ENCODE data around the gene CKS1B. TPM values are rescaled to one million over a fixed set of nuclear protein-coding genes. Genes with fewer than 3 reads are reported as not detected.

CKS1B gene
- 618 TPM for polyA plus RNA-seq (2013, experiment 1 of 2)
- polyA plus RNA-seq (2013, experiment 2 of 2) = 617 TPM

DNA sequence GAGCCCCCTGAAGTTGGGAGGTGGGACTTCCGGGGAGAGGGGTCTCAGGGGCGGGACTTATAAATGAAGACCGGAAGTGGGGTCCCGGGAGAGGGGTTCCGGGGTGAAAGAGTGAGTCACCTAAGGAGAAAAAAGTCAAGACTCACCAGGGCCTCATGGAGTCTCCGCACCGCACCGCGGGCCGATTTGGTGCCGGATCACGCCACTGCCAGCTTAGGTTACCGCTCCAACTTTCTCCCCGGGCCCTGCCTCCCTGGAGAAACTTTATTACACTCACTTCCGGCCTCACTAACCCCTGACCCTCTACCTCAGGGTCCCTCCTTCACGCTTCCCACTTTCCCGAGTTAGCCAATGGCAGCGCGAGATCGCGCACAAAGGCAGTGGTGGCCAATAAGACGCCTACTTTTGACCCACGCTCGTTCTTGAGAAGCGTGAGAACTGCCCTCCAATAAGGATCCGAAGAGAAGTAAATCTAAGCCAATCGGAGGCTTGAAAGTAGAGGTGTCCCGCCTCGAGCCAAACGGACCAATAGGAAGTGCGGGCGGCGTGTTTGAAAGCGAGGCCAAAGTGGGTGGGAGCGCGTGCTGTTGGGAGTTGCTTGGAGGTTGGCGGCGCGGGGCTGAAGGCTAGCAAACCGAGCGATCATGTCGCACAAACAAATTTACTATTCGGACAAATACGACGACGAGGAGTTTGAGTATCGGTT, at the start of gene CKS1B:
Gene CKS1B (plus strand): TSS at position 580 of the 706 bp plus-strand sequence. CDS start 65 bp downstream, at position 645.
- no CpG with 5 or more reads among the region's 47 CpGs for WGBS (ENCODE audit: extremely low coverage, insufficient coverage, low lambda C conversion rate)

DNA sequence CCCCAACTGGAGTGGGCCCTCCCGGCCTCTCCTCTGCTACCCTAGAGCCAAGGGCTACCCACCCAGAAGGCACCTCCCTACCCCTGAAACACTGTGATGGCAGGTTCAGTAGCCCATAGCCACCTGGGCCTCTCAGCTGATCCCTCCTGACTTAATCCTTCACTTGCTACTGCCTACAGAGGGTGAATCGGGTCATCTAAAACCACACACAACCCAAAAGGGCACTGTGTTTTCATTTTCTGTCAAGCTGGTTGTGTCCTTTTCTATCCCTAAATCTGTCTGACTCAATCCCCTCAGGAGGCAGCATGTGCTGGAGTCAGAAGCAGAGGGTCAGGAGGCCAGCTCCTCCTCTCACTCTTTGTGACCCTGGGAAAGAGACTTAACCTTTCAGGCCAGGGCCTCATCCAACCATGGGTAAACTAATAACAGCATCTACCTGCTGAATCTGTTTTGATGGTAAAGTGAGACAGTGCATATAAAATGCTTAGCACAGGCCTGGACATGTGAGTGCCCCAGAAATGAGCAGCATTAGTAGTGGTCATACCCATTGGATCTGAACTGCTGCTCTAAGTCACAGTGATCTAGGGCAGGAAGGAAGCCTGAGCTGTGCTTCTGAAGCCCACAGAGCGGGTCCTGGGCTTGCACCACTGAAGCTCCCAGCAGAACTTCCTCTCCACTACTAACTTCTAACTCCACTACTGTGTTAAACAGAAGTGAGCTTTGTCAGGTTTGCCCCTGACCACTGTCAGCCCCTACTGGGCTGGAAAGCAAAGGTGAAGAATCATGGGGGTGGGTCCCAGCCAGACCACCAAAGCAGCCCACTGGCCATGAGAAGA, 48.9 kb upstream of the CKS1B start:
- no peak overlapping the region for H2BK120ac ChIP-seq (ENCODE audit: low read depth, low read length)
- H3K79me1 ChIP-seq (ENCODE audit: low read length) = no peaks in the 10 kb centered on the region
- H2BK15ac ChIP-seq (replicated peaks; ENCODE audit: low read depth) = no peak overlapping the region
- no peak overlapping the region for H4K8ac ChIP-seq (ENCODE audit: low read depth, low read length)
- no peak overlapping the region for H3K27ac ChIP-seq (ENCODE audit: low read depth, low read length)
- H3K18ac ChIP-seq (ENCODE audit: low read length) = no peak overlapping the region
- H2BK5ac ChIP-seq (ENCODE audit: low read length) = no peak overlapping the region
- DNase-seq = no peak
- H3K4me1 ChIP-seq (ENCODE audit: control insufficient read depth, low read depth, low read length) = no peaks in the 10 kb centered on the region
- no peak overlapping the region for H4K5ac ChIP-seq (ENCODE audit: low read length)
- peaks cover 1% of the 10 kb centered on the region for H3K36me3 ChIP-seq (ENCODE audit: control insufficient read depth, insufficient read depth, low read length)
- no CpG with 5 or more reads among the region's 3 CpGs for whole genome bisulfite sequencing (ENCODE audit: extremely low coverage, insufficient coverage, low lambda C conversion rate)
- H3K9ac ChIP-seq (ENCODE audit: low read length) = no peak overlapping the region
- no peak overlapping the region for H3K4me3 ChIP-seq (ENCODE audit: low read length)
- H2AK5ac ChIP-seq (ENCODE audit: low read length) = no peak overlapping the region
- no peaks in the 10 kb centered on the region for H3K27me3 ChIP-seq (ENCODE audit: insufficient read depth, low read length, poor library complexity)
- H3K4ac ChIP-seq (ENCODE audit: low read depth, low read length) = no peak overlapping the region
- no peak overlapping the region for H3K4me2 ChIP-seq (ENCODE audit: low read length)
- H3K56ac ChIP-seq (ENCODE audit: low read length) = no peak overlapping the region
- H3K23ac ChIP-seq (ENCODE audit: low read length) = no peak overlapping the region
- H3K79me2 ChIP-seq (ENCODE audit: control insufficient read depth, insufficient read depth, low read length) = no peaks in the 10 kb centered on the region

More for the DNA sequence above, at the start of gene CKS1B:
- H3K4me2 ChIP-seq (ENCODE audit: low read length) = peak within 1 kb of the TSS; percentile 55
- H3K27me3 ChIP-seq (ENCODE audit: insufficient read depth, low read length, poor library complexity) = no peaks in the 10 kb centered on the region
- peak within 1 kb of the TSS; percentile 89 for H2AK5ac ChIP-seq (ENCODE audit: low read length)
- H3K56ac ChIP-seq (ENCODE audit: low read length) = peak within 1 kb of the TSS; percentile 98
- H3K36me3 ChIP-seq (ENCODE audit: control insufficient read depth, insufficient read depth, low read length) = peaks cover 2% of the 10 kb centered on the region
- peaks cover 6% of the 10 kb centered on the region for H3K79me1 ChIP-seq (ENCODE audit: low read length)
- H3K4ac ChIP-seq (ENCODE audit: low read depth, low read length) = peak within 1 kb of the TSS; percentile 95
- H3K4me3 ChIP-seq (ENCODE audit: low read length) = peak within 1 kb of the TSS; percentile 92
- H3K18ac ChIP-seq (ENCODE audit: low read length) = peak within 1 kb of the TSS; percentile 96
- H3K23ac ChIP-seq (ENCODE audit: low read length) = no peak within 1 kb of the TSS
- H4K8ac ChIP-seq (ENCODE audit: low read depth, low read length) = no peak within 1 kb of the TSS
- peak within 1 kb of the TSS; percentile 96 for H3K27ac ChIP-seq (ENCODE audit: low read depth, low read length)
- H2BK15ac ChIP-seq (replicated peaks; ENCODE audit: low read depth) = no peak within 1 kb of the TSS
- H3K79me2 ChIP-seq (ENCODE audit: control insufficient read depth, insufficient read depth, low read length) = peaks cover 51% of the 10 kb centered on the region
- H3K9ac ChIP-seq (ENCODE audit: low read length) = peak within 1 kb of the TSS; percentile 98
- peak; percentile 100 for DNase-seq
- H4K5ac ChIP-seq (ENCODE audit: low read length) = no peak within 1 kb of the TSS
- peaks cover 11% of the 10 kb centered on the region for H3K4me1 ChIP-seq (ENCODE audit: control insufficient read depth, low read depth, low read length)
- H2BK120ac ChIP-seq (ENCODE audit: low read depth, low read length) = peak within 1 kb of the TSS; percentile 10
- peak within 1 kb of the TSS; percentile 95 for H2BK5ac ChIP-seq (ENCODE audit: low read length)

DNA sequence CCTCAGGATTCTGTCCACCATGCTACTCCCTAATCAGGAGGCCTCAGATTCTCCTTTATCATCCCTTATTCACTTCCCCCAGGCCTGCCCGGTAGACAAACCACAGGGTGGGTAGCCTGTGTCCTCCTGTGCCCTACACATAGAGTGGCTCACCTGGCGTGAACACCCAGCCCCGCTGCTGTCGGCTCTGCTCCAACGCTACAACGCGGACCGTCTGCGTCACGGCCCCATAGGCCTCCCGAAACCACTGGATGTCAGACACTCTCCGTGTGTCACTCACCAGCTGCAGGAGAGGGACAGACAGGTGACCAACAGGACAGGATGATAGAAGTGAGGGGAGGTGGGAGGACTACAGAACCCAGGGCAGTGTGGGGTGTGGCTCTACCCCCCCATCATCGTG, 48.3 kb upstream of the CKS1B start:
- H3K4me3 ChIP-seq (ENCODE audit: low read length) = no peak overlapping the region
- H3K18ac ChIP-seq (ENCODE audit: low read length) = no peak overlapping the region
- H2AK5ac ChIP-seq (ENCODE audit: low read length) = no peak overlapping the region
- no peak overlapping the region for H2BK15ac ChIP-seq (replicated peaks; ENCODE audit: low read depth)
- no peaks in the 10 kb centered on the region for H3K79me2 ChIP-seq (ENCODE audit: control insufficient read depth, insufficient read depth, low read length)
- H3K27ac ChIP-seq (ENCODE audit: low read depth, low read length) = no peak overlapping the region
- H3K4ac ChIP-seq (ENCODE audit: low read depth, low read length) = no peak overlapping the region
- WGBS (ENCODE audit: extremely low coverage, insufficient coverage, low lambda C conversion rate) = no CpG with 5 or more reads among the region's 13 CpGs
- H3K4me2 ChIP-seq (ENCODE audit: low read length) = no peak overlapping the region
- no peaks in the 10 kb centered on the region for H3K27me3 ChIP-seq (ENCODE audit: insufficient read depth, low read length, poor library complexity)
- H3K23ac ChIP-seq (ENCODE audit: low read length) = no peak overlapping the region
- no peak overlapping the region for H4K5ac ChIP-seq (ENCODE audit: low read length)
- no peak for DNase-seq
- H3K4me1 ChIP-seq (ENCODE audit: control insufficient read depth, low read depth, low read length) = no peaks in the 10 kb centered on the region
- no peak overlapping the region for H2BK120ac ChIP-seq (ENCODE audit: low read depth, low read length)
- no peak overlapping the region for H2BK5ac ChIP-seq (ENCODE audit: low read length)
- no peak overlapping the region for H4K8ac ChIP-seq (ENCODE audit: low read depth, low read length)
- H3K9ac ChIP-seq (ENCODE audit: low read length) = no peak overlapping the region
- H3K79me1 ChIP-seq (ENCODE audit: low read length) = no peaks in the 10 kb centered on the region
- no peak overlapping the region for H3K56ac ChIP-seq (ENCODE audit: low read length)
- H3K36me3 ChIP-seq (ENCODE audit: control insufficient read depth, insufficient read depth, low read length) = peaks cover 1% of the 10 kb centered on the region

DNA sequence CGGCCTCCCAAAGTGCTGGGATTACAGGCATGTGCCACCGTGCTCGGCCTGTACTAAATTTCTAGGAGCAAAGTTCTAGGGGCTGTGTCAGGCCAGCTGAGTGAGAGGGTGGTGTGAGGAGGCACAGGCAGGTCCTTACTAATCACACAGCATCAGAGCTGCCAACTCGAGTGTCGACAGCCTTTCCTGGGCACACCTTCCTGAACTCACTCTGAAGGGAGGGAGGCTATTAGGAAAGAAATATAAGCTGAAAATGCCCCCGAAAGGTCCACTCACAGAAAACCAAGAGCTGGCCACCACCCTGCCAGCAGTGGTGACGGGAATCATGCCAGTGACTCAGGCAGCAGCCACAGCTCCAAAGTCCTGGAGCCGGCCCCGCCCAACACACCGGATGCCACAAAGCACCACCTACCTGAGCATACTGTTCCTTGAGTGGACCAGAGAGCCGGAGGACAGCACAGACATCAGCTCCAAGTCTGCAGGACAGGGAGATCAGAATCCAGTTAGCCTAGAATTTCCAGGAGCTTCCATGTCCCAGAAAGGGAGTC, 42.5 kb upstream of the CKS1B start:
- Histone ChIP-seq H2BK15ac (replicated peaks; ENCODE audit: low read depth) (no peak overlapping the region), H2AK5ac (ENCODE audit: low read length) (no peak overlapping the region), H3K79me1 (ENCODE audit: low read length) (no peaks in the 10 kb centered on the region), H3K27ac (ENCODE audit: low read depth, low read length) (no peak overlapping the region), H4K8ac (ENCODE audit: low read depth, low read length) (no peak overlapping the region), H2BK5ac (ENCODE audit: low read length) (no peak overlapping the region), H3K4me1 (ENCODE audit: control insufficient read depth, low read depth, low read length) (no peaks in the 10 kb centered on the region), H3K4me3 (ENCODE audit: low read length) (no peak overlapping the region), H3K27me3 (ENCODE audit: insufficient read depth, low read length, poor library complexity) (no peaks in the 10 kb centered on the region), H3K4me2 (ENCODE audit: low read length) (no peak overlapping the region), H3K79me2 (ENCODE audit: control insufficient read depth, insufficient read depth, low read length) (no peaks in the 10 kb centered on the region), H4K5ac (ENCODE audit: low read length) (no peak overlapping the region), H3K36me3 (ENCODE audit: control insufficient read depth, insufficient read depth, low read length) (no peaks in the 10 kb centered on the region), H3K23ac (ENCODE audit: low read length) (no peak overlapping the region), H3K56ac (ENCODE audit: low read length) (no peak overlapping the region), H2BK120ac (ENCODE audit: low read depth, low read length) (no peak overlapping the region), H3K9ac (ENCODE audit: low read length) (no peak overlapping the region), H3K4ac (ENCODE audit: low read depth, low read length) (no peak overlapping the region), H3K18ac (ENCODE audit: low read length) (no peak overlapping the region)
- no CpG with 5 or more reads among the region's 11 CpGs for WGBS (ENCODE audit: extremely low coverage, insufficient coverage, low lambda C conversion rate)
- no peak for DNase-seq

DNA sequence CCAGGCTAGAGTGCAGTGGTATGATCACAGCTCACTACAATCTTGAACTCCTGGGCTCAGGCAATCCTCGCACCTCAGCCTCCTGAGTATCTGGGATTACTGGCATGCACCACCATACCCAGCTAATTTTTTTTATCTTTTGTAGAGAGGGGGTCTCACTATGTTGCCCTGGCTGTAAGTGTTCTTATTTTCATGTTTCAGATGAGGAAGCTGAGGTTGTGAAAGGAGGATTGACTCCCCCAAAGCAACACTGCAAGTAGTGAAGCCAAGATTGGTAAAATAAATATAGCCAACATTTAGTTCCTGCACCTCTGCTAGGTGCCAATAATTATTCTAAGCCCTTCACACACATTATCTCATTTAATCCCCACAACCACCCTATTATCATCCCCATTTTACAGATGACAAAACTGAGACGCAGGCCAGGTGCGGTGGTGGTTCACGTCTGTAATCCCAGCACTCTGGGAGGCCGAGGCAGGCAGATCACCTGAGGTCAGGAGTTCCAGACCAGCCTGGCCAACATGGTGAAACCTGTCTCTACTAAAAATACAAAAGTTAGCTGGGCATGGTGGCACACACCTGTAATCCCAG, 40.0 kb upstream of the CKS1B start:
- no peak overlapping the region for H3K56ac ChIP-seq (ENCODE audit: low read length)
- no peak overlapping the region for H3K18ac ChIP-seq (ENCODE audit: low read length)
- H3K9ac ChIP-seq (ENCODE audit: low read length) = no peak overlapping the region
- H3K79me2 ChIP-seq (ENCODE audit: control insufficient read depth, insufficient read depth, low read length) = no peaks in the 10 kb centered on the region
- H3K23ac ChIP-seq (ENCODE audit: low read length) = no peak overlapping the region
- DNase-seq = no peak
- no peaks in the 10 kb centered on the region for H3K79me1 ChIP-seq (ENCODE audit: low read length)
- no peaks in the 10 kb centered on the region for H3K27me3 ChIP-seq (ENCODE audit: insufficient read depth, low read length, poor library complexity)
- no peaks in the 10 kb centered on the region for H3K36me3 ChIP-seq (ENCODE audit: control insufficient read depth, insufficient read depth, low read length)
- H2BK5ac ChIP-seq (ENCODE audit: low read length) = no peak overlapping the region
- no CpG with 5 or more reads among the region's 5 CpGs for WGBS (ENCODE audit: extremely low coverage, insufficient coverage, low lambda C conversion rate)
- H4K8ac ChIP-seq (ENCODE audit: low read depth, low read length) = no peak overlapping the region
- no peak overlapping the region for H4K5ac ChIP-seq (ENCODE audit: low read length)
- no peaks in the 10 kb centered on the region for H3K4me1 ChIP-seq (ENCODE audit: control insufficient read depth, low read depth, low read length)
- H3K27ac ChIP-seq (ENCODE audit: low read depth, low read length) = no peak overlapping the region
- no peak overlapping the region for H2BK15ac ChIP-seq (replicated peaks; ENCODE audit: low read depth)
- no peak overlapping the region for H3K4ac ChIP-seq (ENCODE audit: low read depth, low read length)
- H3K4me3 ChIP-seq (ENCODE audit: low read length) = no peak overlapping the region
- H2AK5ac ChIP-seq (ENCODE audit: low read length) = no peak overlapping the region
- no peak overlapping the region for H2BK120ac ChIP-seq (ENCODE audit: low read depth, low read length)
- H3K4me2 ChIP-seq (ENCODE audit: low read length) = no peak overlapping the region
